GM12878 (cell line): ENCODE data around the gene INSRR. TPM values are rescaled to one million over a fixed set of nuclear protein-coding genes. Genes with fewer than 3 reads are reported as not detected.

Source experiments
- ATAC-seq: fragments of 200-7000 bp; cut with Tn5 transposase; 3 replicates; pipeline ENCODE4 v1.9.1; 2020; ENCODE audit warnings: mild to moderate bottlenecking, moderate library complexity
- BruUV-seq: library from RNA; stranded (reverse); fragments of 400-500 nt; replicated peaks from 2 replicates; lab custom pipeline; 2021; lab: Mats Ljungman, UMichigan
- CTCF ChIA-PET: fragments of 300-600 bp; sonication (Branson Sonifier 250); formaldehyde crosslinking; extraction: SDS; loops from one replicate; lab custom pipeline; 2021; ENCODE audit warnings: inconsistent platforms; lab: Yijun Ruan, JAX
- POLR2A ChIA-PET: fragments of 350-600 bp; formaldehyde crosslinking; extraction: SDS; loops from one replicate; lab custom pipeline; 2021; ENCODE audit warnings: inconsistent platforms; lab: Charles Lee
- RAD21 ChIA-PET: fragments of 300-600 bp; sonication (Branson Sonifier 250); formaldehyde crosslinking; loops from one replicate; lab custom pipeline; 2023; ENCODE audit warnings: antibody characterized with exemption; ENCODE audit not compliant: unreplicated experiment; lab: Charles Lee
- SMC1A ChIA-PET: fragments of 300-600 bp; sonication (Branson Sonifier 250); formaldehyde crosslinking; loops from one replicate; lab custom pipeline; 2023; ENCODE audit not compliant: unreplicated experiment, uncharacterized antibody; lab: Charles Lee
- DNase-seq: peaks from one replicate; pipeline ENCODE4 v3.0.0-alpha.2; 2011; ENCODE audit warnings: low read depth, low spot score
- FAIRE-seq: peaks from 3 replicates; lab custom pipeline; 2011; peaks lifted over from hg19 to GRCh38; lab: Jason Lieb, UNC
- H2AFZ ChIP-seq: 2 replicates; pipeline ENCODE4 v1.6.0; 2011; ENCODE audit warnings: low read depth, low read length, control low read depth; ENCODE audit not compliant: control insufficient read depth
- H3K27ac ChIP-seq: 2 replicates; pipeline ENCODE4 v1.5.1; 2011; ENCODE audit warnings: control low read depth; ENCODE audit not compliant: control insufficient read depth, insufficient read depth
- H3K27me3 ChIP-seq, 2 experiments: replicated peaks in 1 of 2; 2 replicates each; pipeline versions ENCODE4 v1.6.0 to v1.6.1; 2011; ENCODE audit warnings: low read length in 1 of 2; ENCODE audit not compliant: control insufficient read depth in 2 of 2, insufficient read depth in 2 of 2
- H3K36me3 ChIP-seq, 2 experiments: 2 replicates each; pipeline ENCODE4 v1.5.1; 2011; ENCODE audit warnings: low read length in 1 of 2; ENCODE audit not compliant: control insufficient read depth in 2 of 2, insufficient read depth in 2 of 2
- H3K4me1 ChIP-seq: 2 replicates; pipeline ENCODE4 v1.6.1; 2011; ENCODE audit warnings: mild to moderate bottlenecking, low read length, moderate library complexity, mixed read lengths; ENCODE audit not compliant: control insufficient read depth, insufficient read depth
- H3K4me2 ChIP-seq: 2 replicates; pipeline ENCODE4 v1.6.0; 2011; ENCODE audit warnings: control low read depth; ENCODE audit not compliant: control insufficient read depth, insufficient read depth
- H3K4me3 ChIP-seq: fragments of 200-600 bp; sonication (generic); 2 replicates; pipeline ENCODE4 v1.5.1; 2016
- H3K79me2 ChIP-seq: 2 replicates; pipeline ENCODE4 v1.6.0; 2011; ENCODE audit warnings: low read length; ENCODE audit not compliant: control insufficient read depth, insufficient read depth
- H3K9ac ChIP-seq: 2 replicates; pipeline ENCODE4 v1.8.0; 2011; ENCODE audit warnings: low read length, control low read depth, mixed read lengths; ENCODE audit not compliant: control insufficient read depth, insufficient read depth
- H3K9me3 ChIP-seq: replicated peaks from 3 replicates; pipeline ENCODE4 v1.5.1; 2011; ENCODE audit warnings: mild to moderate bottlenecking, low read length; ENCODE audit not compliant: control insufficient read depth, insufficient read depth
- H4K20me1 ChIP-seq: 2 replicates; pipeline ENCODE4 v1.6.0; 2011; ENCODE audit not compliant: control insufficient read depth, insufficient read depth
- CBX3 ChIP-seq: fragments of 200-600 bp; sonication (generic); IDR thresholded peaks from 2 replicates; pipeline ENCODE4 v1.6.1; 2016; ENCODE audit warnings: low read depth, borderline replicate concordance
- EED ChIP-seq: sonication (generic); IDR thresholded peaks from 2 replicates; pipeline ENCODE4 v1.6.1; 2016; ENCODE audit warnings: antibody characterized with exemption, low read depth
- EGR1 ChIP-seq, 2 experiments: IDR thresholded peaks; 1 replicate in 1 of 2; 2 replicates in 1 of 2; pipeline ENCODE4 v1.6.1; 2011 to 2012; ENCODE audit warnings: low read depth in 2 of 2, low read length in 2 of 2, borderline replicate concordance in 1 of 2, mild to moderate bottlenecking in 1 of 2, moderate library complexity in 1 of 2
- FOS ChIP-seq: IDR thresholded peaks from 3 replicates; pipeline ENCODE4 v1.6.1; 2011; ENCODE audit warnings: borderline replicate concordance; ENCODE audit not compliant: insufficient read length; ENCODE audit errors: extremely low read depth
- HDAC6 ChIP-seq: fragments of 200-600 bp; sonication (generic); IDR thresholded peaks from one replicate; pipeline ENCODE4 v1.8.0; 2017; ENCODE audit warnings: antibody characterized with exemption; ENCODE audit not compliant: unreplicated experiment
- IKZF2 ChIP-seq, 2 experiments: fragments of 450-650 bp; IDR thresholded peaks; 2 replicates each; pipeline ENCODE4 v1.6.1; 2017; ENCODE audit warnings: mild to moderate bottlenecking in 2 of 2, moderate library complexity in 2 of 2
- IRF4 ChIP-seq: IDR thresholded peaks from 2 replicates; pipeline ENCODE4 v1.6.1; 2011; ENCODE audit warnings: low read depth, low read length
- JUNB ChIP-seq: IDR thresholded peaks from 2 replicates; pipeline ENCODE4 v1.6.1; 2016; ENCODE audit warnings: antibody characterized with exemption, mild to moderate bottlenecking
- RAD51 ChIP-seq: fragments of 450-650 bp; IDR thresholded peaks from 2 replicates; pipeline ENCODE4 v1.6.1; 2016; ENCODE audit warnings: moderate library complexity, mild to moderate bottlenecking, inconsistent platforms
- WGBS: methylation state at CpG from one replicate; pipeline ENCODE4 v1.1.6; 2016; ENCODE audit warnings: low lambda C conversion rate; ENCODE audit not compliant: insufficient replicate concordance, insufficient coverage; ENCODE audit errors: missing lambda C conversion rate; 5-methylcytosine and 5-hydroxymethylcytosine counted together
- in situ Hi-C: fragments of 300-500 bp; cut with MboI; formaldehyde crosslinking; loops from 9 replicates; pipeline ENCODE4 v1.14.3; 2018; ENCODE audit warnings: mixed read lengths
- intact Hi-C: fragments of 100-400 bp; cut with micrococcal nuclease; formaldehyde crosslinking; loops from one replicate; pipeline ENCODE4 v1.14.2; 2022; ENCODE audit not compliant: unreplicated experiment
- polyA plus RNA-seq, 11 experiments: library from polyadenylated mRNA; depleted of rRNA in 4 of 11; unstranded in 6 of 11; stranded (reverse) in 5 of 11; fragments of >200 nt; fragmentation: Nextera tagmentation in 4 of 11; fragmentation: Illumina TruSeq in 1 of 11; extraction: Ambion mirVana in 4 of 11; extraction: Trizol in 1 of 11; gene quantifications; 1 replicate in 1 of 11; 2 replicates in 10 of 11; pipeline versions ENCODE4 v1.2.1 to v1.2.3, GENCODE V29; 2011 to 2016; ENCODE audit warnings: inconsistent platforms in 2 of 11, missing spikeins in 2 of 11, low read depth in 1 of 11
- total RNA-seq, 4 experiments: library from RNA; depleted of rRNA in 3 of 4; stranded (reverse); fragments of >200 nt in 3 of 4; fragmentation: Illumina TruSeq in 1 of 4; extraction: Trizol in 1 of 4; gene quantifications; 2 replicates each; pipeline versions ENCODE4 v1.2.1 to v1.2.3, GENCODE V29; 2013 to 2021
- TF ChIP-seq, protein P1 (sequence below): fragments of 450-650 bp; IDR thresholded peaks from 2 replicates; pipeline ENCODE4 v1.6.1; 2017; ENCODE audit warnings: mild to moderate bottlenecking
- TF ChIP-seq, protein P2 (sequence below): fragments of 450-650 bp; formaldehyde crosslinking; IDR thresholded peaks from 2 replicates; pipeline ENCODE4 v1.5.0; 2022; ENCODE audit warnings: mild to moderate bottlenecking, missing genetic modification characterization
- TF ChIP-seq, protein P3 (sequence below): fragments of 450-650 bp; formaldehyde crosslinking; IDR thresholded peaks from 2 replicates; pipeline ENCODE4 v1.4.0; 2022; ENCODE audit warnings: mild to moderate bottlenecking, moderate library complexity

The INSRR gene
- total and polyA plus RNA-seq, 10 of the 15 experiments (the other 5 are each of a cell fraction or from before 2014, with no cell fraction given), result 0.01 TPM; not detected in 9

DNA sequence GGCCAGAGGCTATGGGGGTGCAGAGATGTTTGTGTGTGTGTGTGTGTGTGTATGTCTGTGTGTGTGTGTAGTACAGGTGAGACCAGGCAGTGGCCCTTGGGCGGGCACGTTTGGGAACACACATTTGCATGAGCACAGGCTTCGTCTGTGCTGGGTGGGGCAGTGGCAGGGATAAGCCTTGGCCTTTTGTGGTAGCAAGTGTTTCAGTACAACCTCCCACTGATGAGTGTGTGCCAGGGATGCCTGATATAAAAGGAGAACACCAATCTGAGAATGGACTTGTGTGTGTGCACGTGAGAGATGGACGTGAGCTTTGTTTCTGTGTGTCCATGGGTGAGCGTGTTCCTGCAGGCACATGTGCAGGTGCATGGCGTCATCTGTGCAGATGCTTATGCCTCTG lies 4.7 kb upstream of the INSRR start:
- Histone ChIP-seq H3K4me1 (peaks cover 26% of the 10 kb centered on the region), H3K36me3 (no peaks in the 10 kb centered on the region), H3K4me3 (no peak overlapping the region), H3K79me2 (no peaks in the 10 kb centered on the region), H3K9me3 (no peaks in the 10 kb centered on the region), H3K27me3 (peaks cover 3 to 14% of the 10 kb centered on the region in 2 experiments), H2AFZ (no peak overlapping the region), H4K20me1 (no peaks in the 10 kb centered on the region), H3K27ac (no peak overlapping the region), H3K9ac (no peak overlapping the region), H3K4me2 (no peak overlapping the region; the same call in 1 of the 2 replicates)
- in situ Hi-C loops, result loop anchor here (5.0 kb wide), 2 partner anchors 61 to 176 kb away; no protein-coding TSS in a partner anchor
- RAD21 ChIA-PET, result interaction anchor here (6.5 to 7.0 kb wide), 2 partner anchors 26 to 64 kb away, joined by 113 to 115 read pairs; no protein-coding TSS in a partner anchor
- CTCF ChIA-PET, result interaction anchor here (1.2 to 9.4 kb wide), 6 partner anchors 25 to 173 kb away, joined by 3 to 248 read pairs (median 156); partner anchors contain the start of genes ISG20L2 and METTL25B
- FAIRE-seq (no peak), ATAC-seq (no peak), DNase-seq (no peak)
- WGBS, result 33% methylated on average over 7 of the region's 7 CpGs
- POLR2A ChIA-PET, result no interaction called here
- SMC1A ChIA-PET, result interaction anchor here (1.3 kb wide), 1 partner anchor 25 kb away, joined by 3 read pairs; no protein-coding TSS in a partner anchor
- intact Hi-C loops, result no loop called here
- BruUV-seq, result no TSS peak
- TF ChIP-seq RAD51 (no peak), EED (no peak), IKZF2 (IDR thresholded peaks at IDR 0.05) (no peak), EGR1 (IDR thresholded peaks at IDR 0.05; ENCODE audit: borderline replicate concordance in 1 of 2, low read depth in 2 of 2, low read length in 2 of 2) (no peak), JUNB (no peak), IRF4 (no peak), HDAC6 (no peak), CBX3 (no peak), FOS (no peak)
- TF ChIP-seq, protein P1, sequence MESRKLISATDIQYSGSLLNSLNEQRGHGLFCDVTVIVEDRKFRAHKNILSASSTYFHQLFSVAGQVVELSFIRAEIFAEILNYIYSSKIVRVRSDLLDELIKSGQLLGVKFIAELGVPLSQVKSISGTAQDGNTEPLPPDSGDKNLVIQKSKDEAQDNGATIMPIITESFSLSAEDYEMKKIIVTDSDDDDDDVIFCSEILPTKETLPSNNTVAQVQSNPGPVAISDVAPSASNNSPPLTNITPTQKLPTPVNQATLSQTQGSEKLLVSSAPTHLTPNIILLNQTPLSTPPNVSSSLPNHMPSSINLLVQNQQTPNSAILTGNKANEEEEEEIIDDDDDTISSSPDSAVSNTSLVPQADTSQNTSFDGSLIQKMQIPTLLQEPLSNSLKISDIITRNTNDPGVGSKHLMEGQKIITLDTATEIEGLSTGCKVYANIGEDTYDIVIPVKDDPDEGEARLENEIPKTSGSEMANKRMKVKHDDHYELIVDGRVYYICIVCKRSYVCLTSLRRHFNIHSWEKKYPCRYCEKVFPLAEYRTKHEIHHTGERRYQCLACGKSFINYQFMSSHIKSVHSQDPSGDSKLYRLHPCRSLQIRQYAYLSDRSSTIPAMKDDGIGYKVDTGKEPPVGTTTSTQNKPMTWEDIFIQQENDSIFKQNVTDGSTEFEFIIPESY, result no peak
- TF ChIP-seq, protein P2, sequence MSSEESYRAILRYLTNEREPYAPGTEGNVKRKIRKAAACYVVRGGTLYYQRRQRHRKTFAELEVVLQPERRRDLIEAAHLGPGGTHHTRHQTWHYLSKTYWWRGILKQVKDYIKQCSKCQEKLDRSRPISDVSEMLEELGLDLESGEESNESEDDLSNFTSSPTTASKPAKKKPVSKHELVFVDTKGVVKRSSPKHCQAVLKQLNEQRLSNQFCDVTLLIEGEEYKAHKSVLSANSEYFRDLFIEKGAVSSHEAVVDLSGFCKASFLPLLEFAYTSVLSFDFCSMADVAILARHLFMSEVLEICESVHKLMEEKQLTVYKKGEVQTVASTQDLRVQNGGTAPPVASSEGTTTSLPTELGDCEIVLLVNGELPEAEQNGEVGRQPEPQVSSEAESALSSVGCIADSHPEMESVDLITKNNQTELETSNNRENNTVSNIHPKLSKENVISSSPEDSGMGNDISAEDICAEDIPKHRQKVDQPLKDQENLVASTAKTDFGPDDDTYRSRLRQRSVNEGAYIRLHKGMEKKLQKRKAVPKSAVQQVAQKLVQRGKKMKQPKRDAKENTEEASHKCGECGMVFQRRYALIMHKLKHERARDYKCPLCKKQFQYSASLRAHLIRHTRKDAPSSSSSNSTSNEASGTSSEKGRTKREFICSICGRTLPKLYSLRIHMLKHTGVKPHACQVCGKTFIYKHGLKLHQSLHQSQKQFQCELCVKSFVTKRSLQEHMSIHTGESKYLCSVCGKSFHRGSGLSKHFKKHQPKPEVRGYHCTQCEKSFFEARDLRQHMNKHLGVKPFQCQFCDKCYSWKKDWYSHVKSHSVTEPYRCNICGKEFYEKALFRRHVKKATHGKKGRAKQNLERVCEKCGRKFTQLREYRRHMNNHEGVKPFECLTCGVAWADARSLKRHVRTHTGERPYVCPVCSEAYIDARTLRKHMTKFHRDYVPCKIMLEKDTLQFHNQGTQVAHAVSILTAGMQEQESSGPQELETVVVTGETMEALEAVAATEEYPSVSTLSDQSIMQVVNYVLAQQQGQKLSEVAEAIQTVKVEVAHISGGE (CRISPR knock-in tag), result no peak
- TF ChIP-seq, protein P3, sequence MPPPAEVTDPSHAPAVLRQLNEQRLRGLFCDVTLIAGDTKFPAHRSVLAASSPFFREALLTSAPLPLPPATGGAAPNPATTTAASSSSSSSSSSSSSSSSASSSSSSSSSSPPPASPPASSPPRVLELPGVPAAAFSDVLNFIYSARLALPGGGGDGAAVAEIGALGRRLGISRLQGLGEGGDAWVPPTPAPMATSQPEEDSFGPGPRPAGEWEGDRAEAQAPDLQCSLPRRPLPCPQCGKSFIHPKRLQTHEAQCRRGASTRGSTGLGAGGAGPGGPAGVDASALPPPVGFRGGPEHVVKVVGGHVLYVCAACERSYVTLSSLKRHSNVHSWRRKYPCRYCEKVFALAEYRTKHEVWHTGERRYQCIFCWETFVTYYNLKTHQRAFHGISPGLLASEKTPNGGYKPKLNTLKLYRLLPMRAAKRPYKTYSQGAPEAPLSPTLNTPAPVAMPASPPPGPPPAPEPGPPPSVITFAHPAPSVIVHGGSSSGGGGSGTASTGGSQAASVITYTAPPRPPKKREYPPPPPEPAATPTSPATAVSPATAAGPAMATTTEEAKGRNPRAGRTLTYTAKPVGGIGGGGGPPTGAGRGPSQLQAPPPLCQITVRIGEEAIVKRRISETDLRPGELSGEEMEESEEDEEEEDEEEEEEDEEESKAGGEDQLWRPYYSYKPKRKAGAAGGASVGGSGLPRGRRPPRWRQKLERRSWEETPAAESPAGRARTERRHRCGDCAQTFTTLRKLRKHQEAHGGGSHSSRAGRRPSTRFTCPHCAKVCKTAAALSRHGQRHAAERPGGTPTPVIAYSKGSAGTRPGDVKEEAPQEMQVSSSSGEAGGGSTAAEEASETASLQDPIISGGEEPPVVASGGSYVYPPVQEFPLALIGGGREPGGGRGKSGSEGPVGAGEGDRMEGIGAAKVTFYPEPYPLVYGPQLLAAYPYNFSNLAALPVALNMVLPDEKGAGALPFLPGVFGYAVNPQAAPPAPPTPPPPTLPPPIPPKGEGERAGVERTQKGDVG (CRISPR knock-in tag), result no peak
